GM12873 (cell line): ENCODE data around the gene NCK1.

ENCODE experiments used
- CTCF ChIP-seq: IDR thresholded peaks from 2 replicates; pipeline ENCODE4 v1.5.1; 2012; ENCODE audit warnings: low read depth, mild to moderate bottlenecking, moderate library complexity, low read length, control low read depth; ENCODE audit not compliant: insufficient read depth; ENCODE audit errors: missing control alignments

Gene NCK1

GRCh38 chr3:136905549-136905948 is 43.5 kb downstream of the NCK1 start:
- TF ChIP-seq CTCF = no peak

- no peak for TF ChIP-seq CTCF
These were observed 44.7 kb downstream of the NCK1 start for GRCh38 chr3:136906725-136907124.

GRCh38 chr3:136908297-136908696 is 46.3 kb downstream of the NCK1 start:
- no peak for TF ChIP-seq CTCF

- no peak for TF ChIP-seq CTCF
These were observed 47.2 kb downstream of the NCK1 start for GRCh38 chr3:136909187-136909586.

GRCh38 chr3:136910697-136911096 is 48.7 kb downstream of the NCK1 start:
- TF ChIP-seq CTCF = no peak

- TF ChIP-seq CTCF = no peak
These were observed 51.2 kb downstream of the NCK1 start for GRCh38 chr3:136913168-136913567.

- TF ChIP-seq CTCF = no peak
These were observed 52.7 kb downstream of the NCK1 start for GRCh38 chr3:136914739-136915138.
